GM20431 (cell line): ENCODE results near the gene SLC43A3.
"Not testable (repeated sequence)": the region's sequence is repeated elsewhere in the genome, so short reads cannot be mapped to it uniquely, and the experiment has no call there.

Experiments used
- in situ Hi-C: fragments of 300-500 bp; cut with MseI, MboI; formaldehyde crosslinking; loops from one replicate; pipeline ENCODE4 v1.15.0; 2020; ENCODE audit warnings: low sequenced_read_pairs; ENCODE audit not compliant: unreplicated experiment

Gene SLC43A3

GRCh38 chr11:57407941-57408475 is 18.9 kb downstream of the SLC43A3 start:
- in situ Hi-C loops = no loop called here

- in situ Hi-C loops = no loop called here
Observed at GRCh38 chr11:57407010-57407920, 19.7 kb downstream of the SLC43A3 start.

- in situ Hi-C loops = no loop called here
Observed at GRCh38 chr11:57406337-57406904, 20.5 kb downstream of the SLC43A3 start.

DNA sequence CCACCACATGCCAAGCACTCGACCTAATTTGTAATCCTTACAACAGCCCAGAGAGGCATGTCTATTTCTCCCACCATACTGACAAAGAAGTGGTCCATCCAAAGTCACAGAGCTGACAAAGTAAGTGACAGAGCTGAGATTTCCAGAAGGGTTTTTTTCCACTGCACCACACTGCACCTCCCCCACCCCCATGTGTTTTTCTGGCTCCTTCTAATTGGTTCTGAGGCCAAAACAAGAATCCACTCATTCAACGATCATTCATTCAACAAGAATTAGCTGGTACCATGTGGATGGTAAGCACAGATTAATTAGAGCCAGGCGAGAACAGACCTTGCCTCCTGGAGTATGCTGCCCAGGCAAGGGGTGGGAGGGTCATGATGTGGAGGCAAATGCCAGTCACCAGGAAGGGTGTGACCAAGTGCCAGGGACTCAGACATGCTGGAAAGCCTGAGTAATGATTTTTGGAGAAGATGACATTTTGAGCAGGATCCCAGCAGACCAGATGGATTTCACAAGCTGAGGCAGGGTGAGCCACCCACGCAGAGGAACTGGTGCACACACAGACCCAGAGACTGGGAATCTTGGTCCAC is 21.6 kb downstream of the SLC43A3 start:
- in situ Hi-C loops = no loop called here

DNA sequence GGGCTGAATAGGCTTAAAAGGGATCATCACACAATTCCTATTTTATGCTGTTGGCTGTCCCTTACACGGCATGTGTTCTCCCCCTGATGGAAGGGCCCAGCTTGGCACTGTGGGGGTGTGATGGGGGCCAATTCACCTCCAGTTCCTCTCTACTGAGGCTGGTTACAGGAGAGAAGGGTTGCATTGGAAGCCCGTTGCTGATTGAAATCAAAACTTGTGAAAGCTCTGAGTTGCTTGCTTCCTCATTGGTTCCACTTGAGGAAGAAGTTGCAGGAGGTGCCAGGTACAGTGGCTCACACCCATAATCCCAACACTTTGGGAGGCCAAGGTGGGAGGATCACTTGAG is 23.1 kb downstream of the SLC43A3 start:
- in situ Hi-C loops = no loop called here

DNA sequence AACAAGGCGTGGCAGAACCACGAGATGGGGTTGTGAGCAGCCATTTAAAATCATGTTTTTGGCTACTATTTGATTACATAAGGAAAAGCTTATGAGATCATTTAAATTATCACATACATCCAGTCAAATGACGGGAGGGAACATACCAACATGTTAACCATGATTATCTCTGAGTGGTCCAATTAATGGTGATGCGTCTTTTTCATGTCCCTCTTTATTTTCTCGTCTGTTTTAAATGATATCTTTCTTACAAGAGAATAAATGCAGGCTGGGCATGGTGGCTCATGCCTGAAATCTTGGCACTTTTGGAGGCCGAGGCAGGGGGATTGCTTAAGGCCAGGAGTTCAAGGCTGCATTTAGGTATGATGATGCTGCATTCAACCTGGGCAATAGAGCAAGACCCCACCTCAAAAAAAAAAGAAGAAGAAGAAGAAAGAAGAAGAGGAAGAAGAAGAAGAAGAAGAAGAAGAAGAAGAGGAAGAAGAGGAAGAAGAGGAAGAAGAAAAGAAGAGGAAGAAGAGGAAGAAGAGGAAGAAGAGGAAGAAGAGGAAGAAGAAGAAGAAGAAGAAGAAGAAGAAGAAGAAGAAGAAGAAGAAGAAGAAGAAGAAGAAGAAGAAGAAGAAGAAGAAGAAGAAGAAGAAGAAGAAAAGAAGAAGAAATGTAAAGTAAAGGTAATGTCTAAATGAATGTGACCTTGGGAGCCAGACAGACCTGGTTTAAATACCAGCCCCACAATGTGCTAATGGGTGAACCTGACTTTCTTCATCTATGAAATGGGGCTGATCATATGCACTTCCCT is 23.7 kb downstream of the SLC43A3 start:
- in situ Hi-C loops = not testable (repeated sequence)

- in situ Hi-C loops = no loop called here
Observed at GRCh38 chr11:57402188-57403002, 24.5 kb downstream of the SLC43A3 start.

DNA sequence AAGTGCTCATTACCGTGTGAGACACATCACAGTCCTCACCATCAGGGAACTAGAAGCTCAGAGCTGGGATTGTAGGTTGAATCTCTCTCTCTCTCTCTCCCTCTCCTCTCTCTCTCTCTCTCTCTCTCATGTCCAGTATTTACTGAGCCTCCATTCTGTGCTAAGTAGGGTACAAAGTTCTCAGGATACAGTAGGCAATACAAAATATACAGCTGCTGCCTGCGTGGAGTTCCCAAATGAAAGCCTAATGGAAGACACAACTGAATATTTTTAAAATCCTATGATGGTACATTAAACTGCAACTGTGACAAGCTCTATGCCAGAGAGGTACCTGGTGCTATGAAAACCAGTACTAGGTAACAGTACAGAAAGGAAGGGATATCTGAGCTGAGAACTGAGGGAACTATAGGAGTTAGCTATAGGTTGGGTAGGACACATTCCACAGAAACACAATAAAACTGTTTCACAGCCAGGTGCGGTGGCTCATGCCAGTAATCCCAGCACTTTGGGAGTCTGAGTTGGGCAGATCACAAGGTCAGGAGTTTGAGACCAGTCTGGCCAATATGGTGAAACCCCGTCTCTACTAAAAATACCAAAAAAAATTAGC is 26.8 kb downstream of the SLC43A3 start:
- in situ Hi-C loops = no loop called here

DNA sequence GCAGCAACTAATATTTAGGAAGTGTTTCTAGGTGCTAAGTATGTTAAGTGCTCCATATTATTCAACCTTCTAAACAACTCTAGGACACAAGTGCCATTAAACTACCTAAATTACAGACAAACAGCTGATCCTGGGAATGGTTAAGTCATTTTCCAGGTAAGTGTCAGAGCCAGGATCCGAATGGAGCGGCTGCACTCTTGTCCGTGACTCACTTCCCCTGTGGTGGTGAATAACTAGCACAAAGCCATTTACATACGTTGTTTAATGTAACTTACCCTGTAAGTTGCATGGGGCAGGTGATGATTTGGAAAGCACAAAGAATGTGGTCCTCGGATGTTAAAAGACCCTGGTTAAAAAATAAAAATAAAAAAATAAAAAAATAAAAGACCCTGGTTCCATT is 27.7 kb downstream of the SLC43A3 start:
- in situ Hi-C loops = no loop called here

DNA sequence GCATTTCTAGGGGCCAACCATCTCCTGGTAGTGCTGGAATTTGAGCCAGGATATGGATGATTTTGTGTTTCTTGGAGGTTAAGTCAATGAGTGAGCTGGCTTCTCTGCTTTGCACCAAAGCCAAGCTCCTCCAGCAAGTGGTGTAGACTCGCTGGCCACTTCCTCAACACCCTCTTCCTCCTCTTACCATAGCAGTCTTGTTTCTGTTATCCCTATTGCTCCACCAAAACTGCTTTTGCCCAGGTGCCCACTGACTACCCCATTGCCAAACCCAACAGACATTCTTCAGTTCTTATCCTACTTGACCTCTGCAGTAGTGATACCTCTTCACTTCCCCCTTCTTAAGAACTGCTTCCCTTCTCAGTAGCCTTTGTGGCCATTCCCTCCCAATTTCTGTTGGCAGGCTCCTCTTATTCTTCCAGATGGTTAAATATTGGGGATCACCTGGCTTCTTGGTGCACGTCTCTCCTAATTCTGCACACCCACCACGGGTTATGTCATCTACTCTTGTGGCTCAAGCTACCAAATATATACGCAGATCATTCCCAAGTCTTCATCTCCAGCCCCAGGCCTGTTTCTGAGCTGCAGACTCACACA is 29.4 kb downstream of the SLC43A3 start:
- in situ Hi-C loops = no loop called here

DNA sequence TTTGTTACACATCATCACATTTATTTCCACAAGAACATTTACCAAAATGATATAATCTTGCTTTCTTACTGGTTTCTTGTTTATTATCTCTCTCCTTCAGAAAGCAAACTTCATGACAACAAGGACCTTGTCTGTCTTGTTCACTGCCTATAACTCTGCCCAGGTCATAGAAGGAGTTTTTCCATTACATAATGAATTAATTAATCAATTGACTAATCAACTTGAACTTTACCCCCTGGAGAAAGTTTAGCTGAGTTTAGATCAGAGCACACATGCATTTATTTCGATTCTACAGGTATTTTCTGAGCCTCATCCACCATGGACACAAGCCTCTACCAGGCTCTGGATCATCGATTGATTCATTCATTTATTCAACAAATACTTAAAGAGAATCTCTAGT is 30.2 kb downstream of the SLC43A3 start:
- in situ Hi-C loops = no loop called here

DNA sequence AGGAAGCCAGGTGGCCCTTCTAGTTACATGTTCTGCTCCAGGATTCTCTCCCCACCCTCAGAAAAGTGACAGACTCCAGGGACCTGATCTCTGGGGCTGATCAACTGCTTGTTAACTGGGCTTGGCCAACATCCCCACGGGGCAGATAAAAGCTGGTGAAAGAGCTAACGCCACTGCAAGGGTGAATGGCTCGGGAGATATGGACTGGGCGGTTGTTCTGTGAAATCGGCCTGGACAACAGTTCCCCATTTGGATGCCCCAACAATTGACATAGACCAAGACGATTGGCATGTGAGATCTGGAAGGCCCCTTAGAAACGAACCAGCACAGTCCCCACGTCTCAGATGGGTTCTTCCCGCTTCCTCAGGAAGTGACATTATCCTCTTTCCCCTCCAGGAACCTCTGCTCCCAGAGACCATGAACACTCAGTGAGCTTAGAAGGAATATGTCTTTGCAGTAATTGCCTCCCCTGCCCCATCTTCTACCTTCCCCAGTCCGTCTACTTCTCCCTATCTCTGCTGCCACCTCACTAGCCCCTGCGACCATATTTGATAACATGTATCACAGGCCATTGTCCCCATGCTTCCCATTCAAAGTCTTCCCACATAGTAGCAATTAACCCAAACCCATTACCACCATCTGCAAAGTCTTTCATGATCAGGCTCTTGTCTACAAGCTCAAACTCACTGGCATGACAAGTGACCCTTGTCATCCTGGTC is 30.9 kb downstream of the SLC43A3 start:
- in situ Hi-C loops = no loop called here

DNA sequence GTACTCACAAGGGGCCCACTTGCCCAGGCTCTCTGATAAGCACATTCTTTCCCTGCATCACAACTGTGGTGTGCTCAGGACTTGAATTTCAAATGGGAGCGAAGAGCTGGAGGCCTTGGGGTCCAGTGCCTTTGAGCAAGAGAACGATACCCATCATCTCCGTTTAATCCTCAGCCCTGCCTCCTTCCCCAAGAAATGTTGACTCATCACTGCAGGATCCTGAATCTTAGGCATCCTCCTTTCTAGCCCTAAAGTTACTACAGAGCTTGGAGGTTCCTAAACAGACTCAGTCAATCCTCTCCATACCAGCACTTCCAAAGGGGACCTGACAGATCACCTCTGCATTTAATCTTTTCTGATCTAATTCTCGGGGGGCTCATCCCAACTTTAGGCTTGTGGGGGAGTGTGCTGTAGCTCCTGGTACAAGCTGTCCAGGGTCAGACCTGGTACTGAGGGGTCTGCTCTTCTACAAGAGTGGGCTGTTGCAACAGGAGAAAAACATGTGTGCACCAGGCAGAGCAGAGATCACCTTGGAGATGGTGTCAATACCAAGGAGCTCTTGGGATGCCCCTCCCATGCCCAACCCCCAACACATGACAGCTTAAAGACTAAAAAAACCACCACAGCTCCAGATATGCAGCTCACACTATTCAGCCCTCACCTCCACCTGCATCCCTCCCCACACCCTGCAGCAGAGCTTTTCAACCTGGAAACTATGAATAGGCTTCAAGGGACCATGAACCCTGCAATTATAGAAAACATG is 32.5 kb downstream of the SLC43A3 start:
- in situ Hi-C loops = no loop called here

DNA sequence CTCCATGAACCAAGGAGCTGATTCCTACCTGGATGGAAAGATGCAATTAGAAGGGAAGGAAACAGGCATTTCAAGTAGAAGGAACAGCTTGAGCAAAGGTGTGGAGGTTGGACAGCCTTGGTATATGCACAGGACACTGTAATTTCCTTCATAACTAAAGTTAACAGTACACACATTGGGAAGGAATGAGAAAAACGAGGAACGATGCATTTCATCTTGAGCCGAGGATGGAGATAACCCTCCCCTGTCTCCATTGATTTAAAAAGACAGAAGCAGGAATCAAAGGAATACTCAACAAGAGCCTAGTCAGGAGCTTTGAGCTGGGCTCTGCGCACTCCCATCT is 34.2 kb downstream of the SLC43A3 start:
- in situ Hi-C loops = no loop called here

DNA sequence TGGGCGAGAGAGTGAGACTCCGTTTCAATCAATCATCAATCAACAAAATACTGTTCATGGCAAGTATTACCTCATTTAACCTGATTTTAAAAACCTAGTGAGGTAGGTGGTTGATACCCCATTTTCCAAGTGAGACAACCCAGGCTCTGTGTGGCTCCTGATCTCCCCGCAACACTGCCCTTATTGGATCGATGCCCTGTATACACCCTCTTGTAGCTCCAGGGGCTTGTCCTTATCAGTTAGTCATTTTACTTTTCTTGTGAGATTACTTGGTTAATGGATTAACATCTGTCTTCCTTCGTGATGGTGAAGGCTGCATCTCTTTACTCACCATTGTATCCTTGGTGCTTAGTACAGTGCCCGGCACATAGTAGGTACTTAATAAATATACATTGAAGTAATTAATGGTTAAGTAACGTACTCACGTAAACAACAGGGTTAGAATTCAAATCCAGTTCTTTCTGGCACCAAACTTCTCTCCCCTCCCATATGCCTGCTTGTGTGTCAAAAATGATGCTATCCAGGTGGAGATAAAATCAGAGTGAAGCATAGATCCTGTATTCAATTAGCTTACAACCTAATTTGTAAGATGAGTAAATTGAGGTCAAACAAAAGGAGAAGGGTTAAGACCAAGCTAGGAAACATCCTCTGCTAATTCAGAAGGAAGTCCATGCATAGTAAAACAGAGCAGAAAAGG is 34.7 kb downstream of the SLC43A3 start:
- in situ Hi-C loops = no loop called here

DNA sequence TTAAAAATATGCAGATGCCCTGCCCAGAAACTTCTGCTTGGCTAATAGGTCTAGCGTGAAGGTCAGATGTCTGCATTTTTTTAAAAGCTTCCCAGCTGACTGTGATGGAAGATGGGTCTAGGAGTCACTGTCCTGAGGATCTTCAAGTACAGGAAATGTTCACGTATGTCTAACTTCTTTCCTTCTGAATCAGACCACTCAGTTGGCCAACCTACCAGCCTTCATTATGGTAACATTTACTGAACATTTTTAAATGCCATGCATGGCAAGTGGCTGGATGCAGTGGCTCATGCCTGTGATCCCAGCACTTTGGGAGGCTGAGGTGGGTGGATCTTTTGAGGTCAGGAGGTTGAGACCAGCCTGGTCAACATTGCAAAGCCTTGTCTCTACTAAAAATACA is 35.4 kb downstream of the SLC43A3 start:
- in situ Hi-C loops = no loop called here

- in situ Hi-C loops = no loop called here
Observed at GRCh38 chr11:57391111-57391510, 35.8 kb downstream of the SLC43A3 start.
